HG03354 (cell line): Measurements from ENCODE around the gene LHCGR.

ENCODE experiments used
- ATAC-seq: cut with Tn5 transposase; IDR thresholded peaks from one replicate; pipeline ENCODE4 v1.9.1; 2021; ENCODE audit warnings: mild to moderate bottlenecking; ENCODE audit not compliant: unreplicated experiment, poor library complexity, severe bottlenecking

Gene LHCGR

GRCh38 chr2:48638261-48638660, 117.3 kb downstream of the LHCGR start:
- ATAC-seq = no peak
